GM12878 (cell line): Measurements from ENCODE around the gene MGAT4C. TPM values are rescaled to one million over a fixed set of nuclear protein-coding genes. Genes with fewer than 3 reads are reported as not detected.

Experiments used
- ATAC-seq: fragments of 200-7000 bp; cut with Tn5 transposase; 3 replicates; pipeline ENCODE4 v1.9.1; 2020; ENCODE audit warnings: mild to moderate bottlenecking, moderate library complexity
- BruUV-seq: library from RNA; stranded (reverse); fragments of 400-500 nt; replicated peaks from 2 replicates; lab custom pipeline; 2021; lab: Mats Ljungman, UMichigan
- CTCF ChIA-PET: fragments of 300-600 bp; sonication (Branson Sonifier 250); formaldehyde crosslinking; extraction: SDS; loops from one replicate; lab custom pipeline; 2021; ENCODE audit warnings: inconsistent platforms; lab: Yijun Ruan, JAX
- POLR2A ChIA-PET: fragments of 350-600 bp; formaldehyde crosslinking; extraction: SDS; loops from one replicate; lab custom pipeline; 2021; ENCODE audit warnings: inconsistent platforms; lab: Charles Lee
- RAD21 ChIA-PET: fragments of 300-600 bp; sonication (Branson Sonifier 250); formaldehyde crosslinking; loops from one replicate; lab custom pipeline; 2023; ENCODE audit warnings: antibody characterized with exemption; ENCODE audit not compliant: unreplicated experiment; lab: Charles Lee
- SMC1A ChIA-PET: fragments of 300-600 bp; sonication (Branson Sonifier 250); formaldehyde crosslinking; loops from one replicate; lab custom pipeline; 2023; ENCODE audit not compliant: unreplicated experiment, uncharacterized antibody; lab: Charles Lee
- DNase-seq: peaks from one replicate; pipeline ENCODE4 v3.0.0-alpha.2; 2011; ENCODE audit warnings: low read depth, low spot score
- FAIRE-seq: peaks from 3 replicates; lab custom pipeline; 2011; peaks lifted over from hg19 to GRCh38; lab: Jason Lieb, UNC
- H2AFZ ChIP-seq: 2 replicates; pipeline ENCODE4 v1.6.0; 2011; ENCODE audit warnings: low read depth, low read length, control low read depth; ENCODE audit not compliant: control insufficient read depth
- H3K27ac ChIP-seq: 2 replicates; pipeline ENCODE4 v1.5.1; 2011; ENCODE audit warnings: control low read depth; ENCODE audit not compliant: control insufficient read depth, insufficient read depth
- H3K27me3 ChIP-seq, 2 experiments: replicated peaks in 1 of 2; 2 replicates each; pipeline versions ENCODE4 v1.6.0 to v1.6.1; 2011; ENCODE audit warnings: low read length in 1 of 2; ENCODE audit not compliant: control insufficient read depth in 2 of 2, insufficient read depth in 2 of 2
- H3K36me3 ChIP-seq, 2 experiments: 2 replicates each; pipeline ENCODE4 v1.5.1; 2011; ENCODE audit warnings: low read length in 1 of 2; ENCODE audit not compliant: control insufficient read depth in 2 of 2, insufficient read depth in 2 of 2
- H3K4me1 ChIP-seq: 2 replicates; pipeline ENCODE4 v1.6.1; 2011; ENCODE audit warnings: mild to moderate bottlenecking, low read length, moderate library complexity, mixed read lengths; ENCODE audit not compliant: control insufficient read depth, insufficient read depth
- H3K4me2 ChIP-seq: 2 replicates; pipeline ENCODE4 v1.6.0; 2011; ENCODE audit warnings: control low read depth; ENCODE audit not compliant: control insufficient read depth, insufficient read depth
- H3K4me3 ChIP-seq: fragments of 200-600 bp; sonication (generic); 2 replicates; pipeline ENCODE4 v1.5.1; 2016
- H3K79me2 ChIP-seq: 2 replicates; pipeline ENCODE4 v1.6.0; 2011; ENCODE audit warnings: low read length; ENCODE audit not compliant: control insufficient read depth, insufficient read depth
- H3K9ac ChIP-seq: 2 replicates; pipeline ENCODE4 v1.8.0; 2011; ENCODE audit warnings: low read length, control low read depth, mixed read lengths; ENCODE audit not compliant: control insufficient read depth, insufficient read depth
- H3K9me3 ChIP-seq: replicated peaks from 3 replicates; pipeline ENCODE4 v1.5.1; 2011; ENCODE audit warnings: mild to moderate bottlenecking, low read length; ENCODE audit not compliant: control insufficient read depth, insufficient read depth
- H4K20me1 ChIP-seq: 2 replicates; pipeline ENCODE4 v1.6.0; 2011; ENCODE audit not compliant: control insufficient read depth, insufficient read depth
- BHLHE40 ChIP-seq, 2 experiments: fragments of 450-650 bp in 1 of 2; IDR thresholded peaks; 2 replicates each; pipeline ENCODE4 v1.6.1; 2011 to 2017; ENCODE audit warnings: low read depth in 2 of 2, borderline replicate concordance in 1 of 2, improper control_type of control experiment in 1 of 2, low read length in 1 of 2, mild to moderate bottlenecking in 1 of 2
- DPF2 ChIP-seq: fragments of 450-650 bp; IDR thresholded peaks from 2 replicates; pipeline ENCODE4 v1.6.1; 2017; ENCODE audit warnings: mild to moderate bottlenecking
- E2F4 ChIP-seq: IDR thresholded peaks from 2 replicates; pipeline ENCODE4 v1.6.1; 2012; ENCODE audit warnings: low read depth, low read length, improper control_type of control experiment
- HDGF ChIP-seq: fragments of 450-650 bp; IDR thresholded peaks from 2 replicates; pipeline ENCODE4 v1.6.1; 2016; ENCODE audit warnings: antibody characterized with exemption
- IRF5 ChIP-seq: fragments of 450-650 bp; IDR thresholded peaks from 2 replicates; pipeline ENCODE4 v1.6.1; 2017; ENCODE audit warnings: borderline replicate concordance
- KDM1A ChIP-seq: fragments of 200-600 bp; sonication (generic); IDR thresholded peaks from 2 replicates; pipeline ENCODE4 v1.6.1; 2016; ENCODE audit warnings: borderline replicate concordance
- MEF2B ChIP-seq: fragments of 450-650 bp; IDR thresholded peaks from 2 replicates; pipeline ENCODE4 v1.6.1; 2018; ENCODE audit warnings: mild to moderate bottlenecking, moderate library complexity; ENCODE audit not compliant: partially characterized antibody, poor library complexity, severe bottlenecking
- NBN ChIP-seq: fragments of 450-650 bp; IDR thresholded peaks from 2 replicates; pipeline ENCODE4 v1.6.1; 2016
- NFXL1 ChIP-seq: fragments of 450-650 bp; IDR thresholded peaks from 2 replicates; pipeline ENCODE4 v1.6.1; 2017; ENCODE audit warnings: antibody characterized with exemption, mild to moderate bottlenecking, borderline replicate concordance
- NR2F1 ChIP-seq: fragments of 450-650 bp; conservative IDR thresholded peaks from 2 replicates; pipeline ENCODE4 v1.6.1; 2017; ENCODE audit warnings: mild to moderate bottlenecking
- SREBF2 ChIP-seq: IDR thresholded peaks from 2 replicates; pipeline ENCODE4 v1.6.1; 2012; ENCODE audit warnings: mild to moderate bottlenecking, low read length
- ZNF207 ChIP-seq: fragments of 450-650 bp; IDR thresholded peaks from 2 replicates; pipeline ENCODE4 v1.6.1; 2014; ENCODE audit warnings: antibody characterized with exemption, mild to moderate bottlenecking, borderline replicate concordance
- ZNF687 ChIP-seq: fragments of 450-650 bp; IDR thresholded peaks from 2 replicates; pipeline ENCODE4 v1.6.1; 2017; ENCODE audit warnings: mild to moderate bottlenecking, moderate library complexity
- WGBS: methylation state at CpG from one replicate; pipeline ENCODE4 v1.1.6; 2016; ENCODE audit warnings: low lambda C conversion rate; ENCODE audit not compliant: insufficient replicate concordance, insufficient coverage; ENCODE audit errors: missing lambda C conversion rate; 5-methylcytosine and 5-hydroxymethylcytosine counted together
- in situ Hi-C: fragments of 300-500 bp; cut with MboI; formaldehyde crosslinking; loops from 9 replicates; pipeline ENCODE4 v1.14.3; 2018; ENCODE audit warnings: mixed read lengths
- intact Hi-C: fragments of 100-400 bp; cut with micrococcal nuclease; formaldehyde crosslinking; loops from one replicate; pipeline ENCODE4 v1.14.2; 2022; ENCODE audit not compliant: unreplicated experiment
- polyA plus RNA-seq, 11 experiments: library from polyadenylated mRNA; depleted of rRNA in 4 of 11; unstranded in 6 of 11; stranded (reverse) in 5 of 11; fragments of >200 nt; fragmentation: Nextera tagmentation in 4 of 11; fragmentation: Illumina TruSeq in 1 of 11; extraction: Ambion mirVana in 4 of 11; extraction: Trizol in 1 of 11; gene quantifications; 1 replicate in 1 of 11; 2 replicates in 10 of 11; pipeline versions ENCODE4 v1.2.1 to v1.2.3, GENCODE V29; 2011 to 2016; ENCODE audit warnings: inconsistent platforms in 2 of 11, missing spikeins in 2 of 11, low read depth in 1 of 11
- total RNA-seq, 4 experiments: library from RNA; depleted of rRNA in 3 of 4; stranded (reverse); fragments of >200 nt in 3 of 4; fragmentation: Illumina TruSeq in 1 of 4; extraction: Trizol in 1 of 4; gene quantifications; 2 replicates each; pipeline versions ENCODE4 v1.2.1 to v1.2.3, GENCODE V29; 2013 to 2021

The MGAT4C gene
- total and polyA plus RNA-seq, 10 of the 15 experiments (the other 5 are each of a cell fraction or from before 2014, with no cell fraction given): not detected

GRCh38 chr12:86292480-86292879 is 36.3 kb upstream of the MGAT4C start:
- POLR2A ChIA-PET: no interaction called here
- no peaks in the 10 kb centered on the region for H3K36me3 ChIP-seq
- no peak for DNase-seq
- 19% methylated on average over 3 of the region's 3 CpGs for WGBS
- no peak overlapping the region for H3K4me3 ChIP-seq
- no TSS peak for BruUV-seq
- H2AFZ ChIP-seq: no peak overlapping the region
- TF ChIP-seq ZNF207: no peak
- no peak for TF ChIP-seq NFXL1
- no peak for TF ChIP-seq NBN
- no peak for TF ChIP-seq MEF2B
- intact Hi-C loops (no loop called here), in situ Hi-C loops (no loop called here)
- no peak for FAIRE-seq
- H3K79me2 ChIP-seq: no peaks in the 10 kb centered on the region
- RAD21 ChIA-PET: no interaction called here
- H3K9me3 ChIP-seq: no peaks in the 10 kb centered on the region
- H3K27me3 ChIP-seq: no peaks in the 10 kb centered on the region
- H3K4me1 ChIP-seq: no peaks in the 10 kb centered on the region
- SMC1A ChIA-PET: interaction anchor here (1.2 kb wide), 1 partner anchor 20 kb away, joined by 3 read pairs; no protein-coding TSS in a partner anchor
- no peak overlapping the region for H3K27ac ChIP-seq
- no peak for ATAC-seq
- H3K4me2 ChIP-seq: no peak overlapping the region
- H3K9ac ChIP-seq: no peak overlapping the region
- H4K20me1 ChIP-seq: no peaks in the 10 kb centered on the region
- CTCF ChIA-PET: no interaction called here

GRCh38 chr12:86290615-86291014 is 34.4 kb upstream of the MGAT4C start:
- 0% methylated on average over 3 of the region's 3 CpGs for WGBS
- H3K4me1 ChIP-seq: no peaks in the 10 kb centered on the region
- CTCF ChIA-PET: no interaction called here
- BruUV-seq: no TSS peak
- intact Hi-C loops (no loop called here), in situ Hi-C loops (no loop called here)
- DNase-seq (no peak), ATAC-seq (no peak), FAIRE-seq (no peak)
- POLR2A ChIA-PET: no interaction called here
- no peaks in the 10 kb centered on the region for H3K27me3 ChIP-seq
- H3K4me3 ChIP-seq: no peak overlapping the region
- H3K9me3 ChIP-seq: no peaks in the 10 kb centered on the region
- H3K79me2 ChIP-seq: no peaks in the 10 kb centered on the region
- RAD21 ChIA-PET: no interaction called here
- H3K27ac ChIP-seq: no peak overlapping the region
- H4K20me1 ChIP-seq: no peaks in the 10 kb centered on the region
- H3K9ac ChIP-seq: no peak overlapping the region
- H3K4me2 ChIP-seq: no peak overlapping the region
- SMC1A ChIA-PET: interaction anchor here (0.6 to 0.8 kb wide), 2 partner anchors 9 to 136 kb away, joined by 3 to 4 read pairs; no protein-coding TSS in a partner anchor
- H3K36me3 ChIP-seq: no peaks in the 10 kb centered on the region
- H2AFZ ChIP-seq: no peak overlapping the region
- TF ChIP-seq E2F4 (no peak), SREBF2 (no peak), IRF5 (no peak), KDM1A (no peak), ZNF687 (no peak), BHLHE40 (IDR thresholded peaks at IDR 0.05; ENCODE audit: borderline replicate concordance in 1 of 2, low read depth in 2 of 2, low read length in 1 of 2) (no peak), NR2F1 (no peak), DPF2 (no peak), NFXL1 (no peak), HDGF (no peak)
